Neural progenitor cell (in vitro differentiated cells): ENCODE measurements around the gene NOP16.

Experiments
- CTCF ChIP-seq: fragments of 200-600 bp; sonication (generic); IDR thresholded peaks from 2 replicates; pipeline ENCODE4 v1.5.1; 2017; ENCODE audit warnings: antibody characterized with exemption, mild to moderate bottlenecking
- EZH2 ChIP-seq: fragments of 200-600 bp; sonication (generic); IDR thresholded peaks from 2 replicates; pipeline ENCODE4 v1.6.1; 2017; ENCODE audit warnings: antibody characterized with exemption, mild to moderate bottlenecking, moderate library complexity
- EZH2phosphoT487 ChIP-seq: fragments of 200-600 bp; sonication (generic); IDR thresholded peaks from 2 replicates; pipeline ENCODE4 v1.6.1; 2017; ENCODE audit warnings: antibody characterized with exemption

GRCh38 chr5:176341325-176342157 is 46.9 kb downstream of the NOP16 start:
- TF ChIP-seq CTCF (no peak), EZH2 (no peak), EZH2phosphoT487 (no peak)
